K562 (cell line): ENCODE results near the gene ARHGAP12. TPM values are rescaled to one million over a fixed set of nuclear protein-coding genes. Genes with fewer than 3 reads are reported as not detected.

Experiments used
- ATAC-seq: fragments of 200-7000 bp; cut with Tn5 transposase; 3 replicates; pipeline ENCODE4 v1.9.1; 2020; ENCODE audit warnings: moderate library complexity
- BruUV-seq: library from RNA; stranded (reverse); fragments of 400-500 nt; replicated peaks from 2 replicates; lab custom pipeline; 2021; lab: Mats Ljungman, UMichigan
- CTCF ChIA-PET: fragments of 300-600 bp; formaldehyde crosslinking; extraction: SDS; loops from one replicate; lab custom pipeline; 2021; ENCODE audit warnings: low intra/inter-chr PET ratio; lab: Yijun Ruan, JAX
- POLR2A ChIA-PET: fragments of 300-600, 350-650 bp; sonication (Branson Sonifier 250); formaldehyde crosslinking; extraction: SDS; loops from one replicate; lab custom pipeline; 2021; ENCODE audit warnings: antibody characterized with exemption, inconsistent platforms; lab: Yijun Ruan, JAX
- DNase-seq, 4 experiments: peaks; one replicate each; pipeline versions ENCODE4 v3.0.0 to v3.0.0-alpha.2; 2011 to 2018; ENCODE audit warnings: low spot score in 3 of 4, mixed read lengths in 3 of 4; ENCODE audit errors: extremely low read depth in 1 of 4
- FAIRE-seq: peaks from 2 replicates; lab custom pipeline; 2011; peaks lifted over from hg19 to GRCh38; lab: Jason Lieb, UNC
- H2AFZ ChIP-seq: 2 replicates; pipeline ENCODE4 v1.6.0; 2011; ENCODE audit warnings: low read depth, low read length, control low read depth, inconsistent platforms
- H3K27ac ChIP-seq: fragments of 200-600 bp; 3 replicates; pipeline ENCODE4 v1.8.0; 2011; ENCODE audit warnings: low read depth, mild to moderate bottlenecking, control low read depth, inconsistent platforms, low read length, moderate library complexity, mixed read lengths; ENCODE audit errors: extremely low read depth
- H3K27me3 ChIP-seq, 2 experiments: fragments of 300-600 bp in 1 of 2; 2 replicates in 1 of 2; 3 replicates in 1 of 2; pipeline versions ENCODE4 v1.6.0 to v1.8.0; 2011; ENCODE audit warnings: inconsistent platforms in 2 of 2, low read length in 2 of 2, mild to moderate bottlenecking in 1 of 2, mixed read lengths in 1 of 2, moderate library complexity in 1 of 2; ENCODE audit not compliant: control insufficient read depth in 2 of 2, insufficient read depth in 2 of 2
- H3K36me3 ChIP-seq: fragments of 300-600 bp; 3 replicates; pipeline ENCODE4 v1.8.0; 2011; ENCODE audit warnings: mild to moderate bottlenecking, low read length, inconsistent platforms; ENCODE audit not compliant: control insufficient read depth, insufficient read depth
- H3K4me1 ChIP-seq, 2 experiments: fragments of 200-600 bp in 1 of 2; replicated peaks in 1 of 2; 2 replicates in 1 of 2; 3 replicates in 1 of 2; pipeline versions ENCODE4 v1.5.1 to v1.8.0; 2011; ENCODE audit warnings: inconsistent platforms in 2 of 2, low read length in 2 of 2, mild to moderate bottlenecking in 1 of 2, mixed read lengths in 1 of 2, moderate library complexity in 1 of 2; ENCODE audit not compliant: control insufficient read depth in 2 of 2, insufficient read depth in 2 of 2
- H3K4me2 ChIP-seq: 2 replicates; pipeline ENCODE4 v1.6.1; 2011; ENCODE audit warnings: low read length, control low read depth, inconsistent platforms, mixed read lengths; ENCODE audit not compliant: insufficient read depth
- H3K4me3 ChIP-seq: fragments of 200-600 bp; sonication (generic), shearing (Covaris generic); 2 replicates; pipeline ENCODE4 v1.5.1; 2016; ENCODE audit warnings: control low read depth, inconsistent platforms
- H3K79me2 ChIP-seq: fragments of 200-600 bp; 3 replicates; pipeline ENCODE4 v1.8.0; 2011; ENCODE audit warnings: low read length, inconsistent platforms; ENCODE audit not compliant: control insufficient read depth, insufficient read depth
- H3K9ac ChIP-seq, 2 experiments: 2 replicates each; pipeline versions ENCODE4 v1.6.0 to v1.6.1; 2011; ENCODE audit warnings: low read depth in 2 of 2, low read length in 2 of 2, control low read depth in 1 of 2, inconsistent platforms in 1 of 2, mild to moderate bottlenecking in 1 of 2, mixed read lengths in 1 of 2; ENCODE audit not compliant: insufficient read depth in 1 of 2
- H3K9me1 ChIP-seq: one replicate; pipeline ENCODE4 v1.6.0; 2011; ENCODE audit warnings: inconsistent platforms, mild to moderate bottlenecking, low read length, moderate library complexity; ENCODE audit not compliant: control insufficient read depth, insufficient read depth
- H3K9me3 ChIP-seq: replicated peaks from 2 replicates; pipeline ENCODE4 v1.5.1; 2011; ENCODE audit warnings: low read depth, low read length, inconsistent platforms; ENCODE audit not compliant: control insufficient read depth, insufficient read depth
- H4K20me1 ChIP-seq: replicated peaks from 2 replicates; pipeline ENCODE4 v1.6.1; 2011; ENCODE audit warnings: low read length, inconsistent platforms, mixed read lengths; ENCODE audit not compliant: control insufficient read depth, insufficient read depth
- CBX3 ChIP-seq, 2 experiments: IDR thresholded peaks; 1 replicate in 1 of 2; 2 replicates in 1 of 2; pipeline ENCODE4 v1.6.1; 2012; ENCODE audit warnings: inconsistent platforms in 2 of 2, low read length in 2 of 2, borderline replicate concordance in 1 of 2, control low read depth in 1 of 2
- HIVEP1 ChIP-seq: fragments of 250-450 bp; sonication (Bioruptor Pico); IDR thresholded peaks from 2 replicates; pipeline ENCODE4 v1.4.0; 2020; ENCODE audit warnings: mild to moderate bottlenecking
- KAT8 ChIP-seq: fragments of 450-650 bp; IDR thresholded peaks from 2 replicates; pipeline ENCODE4 v1.6.1; 2016; ENCODE audit warnings: low read depth, mild to moderate bottlenecking
- MCM3 ChIP-seq: fragments of 450-650 bp; IDR thresholded peaks from 2 replicates; pipeline ENCODE4 v1.6.1; 2016
- NR3C1 ChIP-seq: sonication (generic); formaldehyde crosslinking; IDR thresholded peaks from 2 replicates; pipeline ENCODE4 v1.8.1; 2022; ENCODE audit warnings: missing genetic modification reagents
- PRMT5 ChIP-seq: sonication (generic); formaldehyde crosslinking; IDR thresholded peaks from 2 replicates; pipeline ENCODE4 v1.5.0; 2020; ENCODE audit warnings: missing genetic modification reagents
- TRIM24 ChIP-seq, 2 experiments: fragments of 450-650 bp; IDR thresholded peaks; 2 replicates each; pipeline ENCODE4 v1.6.1; 2016
- ZFP36 ChIP-seq: fragments of 150-350 bp; IDR thresholded peaks from 2 replicates; pipeline ENCODE4 v1.6.1; 2018; ENCODE audit warnings: low read length, low read depth; ENCODE audit not compliant: partially characterized antibody
- WGBS: fragments of 100-300 bp; shearing (Covaris generic); methylation state at CpG from one replicate; pipeline ENCODE4 v1.1.6; 2016; ENCODE audit warnings: low coverage, mixed read lengths; ENCODE audit not compliant: insufficient coverage; ENCODE audit errors: missing lambda C conversion rate; 5-methylcytosine and 5-hydroxymethylcytosine counted together
- in situ Hi-C: fragments of 300-500 bp; cut with MboI; formaldehyde crosslinking; loops from 4 replicates; pipeline ENCODE4 v1.15.0; 2018; ENCODE audit warnings: inconsistent platforms, mixed read lengths
- intact Hi-C: fragments of 100-400 bp; cut with micrococcal nuclease; formaldehyde crosslinking; loops from 2 replicates; pipeline ENCODE4 v1.14.2; 2022
- polyA plus RNA-seq, 8 experiments: library from polyadenylated mRNA; depleted of rRNA in 4 of 8; stranded (reverse) in 5 of 8; unstranded in 3 of 8; fragments of >200 nt; fragmentation: Nextera tagmentation in 2 of 8; fragmentation: Illumina TruSeq in 1 of 8; extraction: Ambion mirVana in 2 of 8; extraction: Trizol in 1 of 8; gene quantifications; 2 replicates each; pipeline versions ENCODE4 v1.2.1 to v1.2.3, GENCODE V29; 2011 to 2014; ENCODE audit warnings: inconsistent platforms in 1 of 8, missing spikeins in 1 of 8
- total RNA-seq, 7 experiments: library from RNA; depleted of rRNA in 6 of 7; stranded (reverse); fragments of >200 nt in 6 of 7; fragmentation: Illumina TruSeq in 2 of 7; extraction: Trizol in 2 of 7; gene quantifications; 2 replicates each; pipeline versions ENCODE4 v1.2.1 to v1.2.3, GENCODE V29; 2011 to 2021; ENCODE audit warnings: low replicate concordance in 1 of 7
- TF ChIP-seq, protein P1 (sequence below): fragments of 250-450 bp; sonication (Bioruptor Pico); IDR thresholded peaks from 2 replicates; pipeline ENCODE4 v1.5.0; 2021; ENCODE audit warnings: mild to moderate bottlenecking, moderate library complexity
- TF ChIP-seq, protein P2 (sequence below): IDR thresholded peaks from 3 replicates; pipeline ENCODE4 v1.6.1; 2011; ENCODE audit warnings: borderline replicate concordance, mild to moderate bottlenecking, moderate library complexity; ENCODE audit not compliant: insufficient read length; ENCODE audit errors: extremely low read depth
- TF ChIP-seq, protein P3 (sequence below): fragments of 450-650 bp; IDR thresholded peaks from 2 replicates; pipeline ENCODE4 v1.6.1; 2018; ENCODE audit warnings: mild to moderate bottlenecking, low read depth; ENCODE audit not compliant: partially characterized antibody
- TF ChIP-seq, protein P4 (sequence below): fragments of 250-450 bp; sonication (Bioruptor Pico); IDR thresholded peaks from 2 replicates; pipeline ENCODE4 v1.4.0; 2020; ENCODE audit warnings: mild to moderate bottlenecking

Gene ARHGAP12
- total and polyA plus RNA-seq, 9 of the 15 experiments (the other 6 are each of a cell fraction or from before 2014, with no cell fraction given) = 4.4 to 18.7 (median 10.1) TPM

DNA sequence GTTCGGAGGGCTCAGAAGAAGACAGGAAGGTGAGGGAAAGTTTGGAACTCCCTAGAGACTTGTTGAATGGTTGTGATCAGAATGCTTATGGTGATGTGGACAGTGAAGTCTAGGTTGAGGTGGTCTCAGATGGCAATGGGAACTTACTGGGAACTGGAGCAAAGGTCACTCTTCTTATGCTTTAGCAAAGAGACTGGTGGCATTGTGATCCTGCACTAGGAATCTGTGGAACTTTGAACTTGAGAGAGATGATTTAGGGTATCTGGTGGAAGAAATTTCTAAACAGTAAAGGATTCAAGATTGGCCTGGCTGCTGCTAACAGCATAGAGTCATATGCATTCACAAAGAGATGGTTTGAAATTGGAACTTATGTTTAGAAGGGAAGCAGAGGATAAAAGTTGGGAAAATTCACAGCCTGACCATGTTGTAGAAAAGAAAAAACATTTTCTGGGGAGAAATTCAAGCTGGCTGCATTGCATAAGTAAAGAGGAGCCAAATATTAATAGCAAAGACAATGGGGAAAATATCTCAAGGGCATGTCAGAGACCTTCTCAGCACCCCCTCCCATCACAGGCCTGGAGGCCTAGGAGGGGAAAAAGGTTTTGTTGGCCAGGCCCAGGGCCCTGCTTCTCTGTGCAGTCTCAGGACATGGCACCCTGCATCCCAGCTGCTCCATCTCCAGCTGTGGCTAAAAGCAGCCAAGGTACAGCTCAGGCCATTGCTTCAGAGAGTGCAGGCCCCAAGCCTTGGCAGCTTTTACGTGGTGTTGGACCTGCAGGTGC lies 26.0 kb upstream of the ARHGAP12 start:
- H3K36me3 ChIP-seq = no peaks in the 10 kb centered on the region
- H3K9me3 ChIP-seq = peaks cover 10% of the 10 kb centered on the region
- no peaks in the 10 kb centered on the region for H3K9me1 ChIP-seq
- H3K79me2 ChIP-seq = no peaks in the 10 kb centered on the region
- FAIRE-seq = no peak
- no peak for ATAC-seq
- peaks cover 9 to 21% of the 10 kb centered on the region in 2 experiments; a peak in 3 of 5 replicates for H3K4me1 ChIP-seq
- H3K4me2 ChIP-seq = no peak overlapping the region
- H3K27ac ChIP-seq = no peak overlapping the region
- BruUV-seq = no TSS peak
- H3K4me3 ChIP-seq = no peak overlapping the region
- 46% methylated on average over 2 of the region's 2 CpGs for WGBS
- ChIA-PET POLR2A (no interaction called here), CTCF (no interaction called here)
- H3K9ac ChIP-seq = no peak overlapping the region
- no peak overlapping the region for H2AFZ ChIP-seq
- intact Hi-C loops = no loop called here
- in situ Hi-C loops = no loop called here
- DNase-seq = no peak
- no peaks in the 10 kb centered on the region for H4K20me1 ChIP-seq
- no peaks in the 10 kb centered on the region for H3K27me3 ChIP-seq
- TF ChIP-seq ZFP36 (peak; percentile 66), NR3C1 (CRISPR knock-in tag) (no peak), MCM3 (no peak), PRMT5 (no peak), TRIM24 (IDR thresholded peaks at IDR 0.05) (peak in 1 of 2 experiments; percentile 29; a peak in 1 of 4 replicates), HIVEP1 (CRISPR knock-in tag) (no peak), KAT8 (no peak), CBX3 (IDR thresholded peaks at IDR 0.05; ENCODE audit: borderline replicate concordance in 1 of 2, low read length in 2 of 2) (peak in 1 of 2 experiments; percentile 45; a peak in 1 of 3 replicates)
- TF ChIP-seq, protein P1, sequence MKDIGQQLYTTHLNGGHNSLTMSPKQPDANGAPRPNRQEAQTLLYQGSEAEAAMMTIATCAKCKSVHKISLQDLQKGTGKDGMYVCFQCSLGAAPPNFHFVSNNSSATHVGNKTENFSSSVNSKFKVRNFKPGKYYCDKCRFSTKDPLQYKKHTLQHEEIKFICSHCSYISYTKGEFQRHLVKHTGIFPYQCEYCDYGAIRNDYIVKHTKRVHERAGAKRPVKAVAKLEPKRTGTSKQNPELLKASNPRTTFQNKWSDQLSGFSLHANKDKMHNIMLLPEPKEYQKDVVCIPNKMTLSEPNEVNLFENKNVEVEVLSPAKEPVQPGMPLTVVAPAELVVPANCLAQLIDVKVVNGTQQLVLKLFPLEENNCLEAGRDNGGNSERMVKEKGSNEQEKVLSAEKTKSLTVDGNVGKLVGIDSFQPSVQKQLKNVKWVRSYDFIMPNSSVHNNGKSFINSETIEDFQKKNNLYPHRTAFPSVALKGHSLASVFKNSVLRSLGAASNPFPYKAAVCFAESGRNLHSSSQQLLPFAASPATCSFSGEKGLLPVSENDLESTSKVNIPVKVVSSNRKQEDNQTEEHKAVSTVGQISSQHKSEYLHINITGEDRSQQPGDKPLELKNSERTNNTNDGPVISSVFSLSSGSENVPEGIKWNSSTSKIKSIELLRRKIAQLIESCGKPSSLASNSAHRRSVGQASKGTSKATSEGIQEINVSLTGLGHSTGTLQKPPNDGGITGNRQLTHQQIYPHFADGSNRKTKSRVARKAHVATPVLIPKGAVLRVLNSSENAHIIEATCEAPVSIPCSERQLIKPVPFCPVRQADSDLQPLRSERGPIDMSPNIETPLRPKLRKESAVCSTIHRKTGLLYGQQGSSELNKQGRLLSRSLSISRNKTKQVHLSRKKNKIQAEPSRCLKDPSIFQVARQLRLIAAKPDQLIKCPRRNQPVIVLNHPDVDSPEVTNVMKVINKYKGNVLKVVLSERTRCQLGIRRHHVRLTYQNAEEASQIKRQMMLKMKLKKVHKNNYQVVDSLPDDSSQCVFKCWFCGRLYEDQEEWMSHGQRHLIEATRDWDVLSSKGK (CRISPR knock-in tag) = no peak
- TF ChIP-seq, protein P2, sequence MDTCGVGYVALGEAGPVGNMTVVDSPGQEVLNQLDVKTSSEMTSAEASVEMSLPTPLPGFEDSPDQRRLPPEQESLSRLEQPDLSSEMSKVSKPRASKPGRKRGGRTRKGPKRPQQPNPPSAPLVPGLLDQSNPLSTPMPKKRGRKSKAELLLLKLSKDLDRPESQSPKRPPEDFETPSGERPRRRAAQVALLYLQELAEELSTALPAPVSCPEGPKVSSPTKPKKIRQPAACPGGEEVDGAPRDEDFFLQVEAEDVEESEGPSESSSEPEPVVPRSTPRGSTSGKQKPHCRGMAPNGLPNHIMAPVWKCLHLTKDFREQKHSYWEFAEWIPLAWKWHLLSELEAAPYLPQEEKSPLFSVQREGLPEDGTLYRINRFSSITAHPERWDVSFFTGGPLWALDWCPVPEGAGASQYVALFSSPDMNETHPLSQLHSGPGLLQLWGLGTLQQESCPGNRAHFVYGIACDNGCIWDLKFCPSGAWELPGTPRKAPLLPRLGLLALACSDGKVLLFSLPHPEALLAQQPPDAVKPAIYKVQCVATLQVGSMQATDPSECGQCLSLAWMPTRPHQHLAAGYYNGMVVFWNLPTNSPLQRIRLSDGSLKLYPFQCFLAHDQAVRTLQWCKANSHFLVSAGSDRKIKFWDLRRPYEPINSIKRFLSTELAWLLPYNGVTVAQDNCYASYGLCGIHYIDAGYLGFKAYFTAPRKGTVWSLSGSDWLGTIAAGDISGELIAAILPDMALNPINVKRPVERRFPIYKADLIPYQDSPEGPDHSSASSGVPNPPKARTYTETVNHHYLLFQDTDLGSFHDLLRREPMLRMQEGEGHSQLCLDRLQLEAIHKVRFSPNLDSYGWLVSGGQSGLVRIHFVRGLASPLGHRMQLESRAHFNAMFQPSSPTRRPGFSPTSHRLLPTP = no peak
- TF ChIP-seq, protein P3, sequence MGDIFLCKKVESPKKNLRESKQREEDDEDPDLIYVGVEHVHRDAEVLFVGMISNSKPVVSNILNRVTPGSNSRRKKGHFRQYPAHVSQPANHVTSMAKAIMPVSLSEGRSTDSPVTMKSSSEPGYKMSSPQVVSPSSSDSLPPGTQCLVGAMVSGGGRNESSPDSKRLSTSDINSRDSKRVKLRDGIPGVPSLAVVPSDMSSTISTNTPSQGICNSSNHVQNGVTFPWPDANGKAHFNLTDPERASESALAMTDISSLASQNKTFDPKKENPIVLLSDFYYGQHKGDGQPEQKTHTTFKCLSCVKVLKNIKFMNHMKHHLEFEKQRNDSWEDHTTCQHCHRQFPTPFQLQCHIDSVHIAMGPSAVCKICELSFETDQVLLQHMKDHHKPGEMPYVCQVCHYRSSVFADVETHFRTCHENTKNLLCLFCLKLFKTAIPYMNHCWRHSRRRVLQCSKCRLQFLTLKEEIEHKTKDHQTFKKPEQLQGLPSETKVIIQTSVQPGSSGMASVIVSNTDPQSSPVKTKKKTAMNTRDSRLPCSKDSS = peak; percentile 32
- TF ChIP-seq, protein P4, sequence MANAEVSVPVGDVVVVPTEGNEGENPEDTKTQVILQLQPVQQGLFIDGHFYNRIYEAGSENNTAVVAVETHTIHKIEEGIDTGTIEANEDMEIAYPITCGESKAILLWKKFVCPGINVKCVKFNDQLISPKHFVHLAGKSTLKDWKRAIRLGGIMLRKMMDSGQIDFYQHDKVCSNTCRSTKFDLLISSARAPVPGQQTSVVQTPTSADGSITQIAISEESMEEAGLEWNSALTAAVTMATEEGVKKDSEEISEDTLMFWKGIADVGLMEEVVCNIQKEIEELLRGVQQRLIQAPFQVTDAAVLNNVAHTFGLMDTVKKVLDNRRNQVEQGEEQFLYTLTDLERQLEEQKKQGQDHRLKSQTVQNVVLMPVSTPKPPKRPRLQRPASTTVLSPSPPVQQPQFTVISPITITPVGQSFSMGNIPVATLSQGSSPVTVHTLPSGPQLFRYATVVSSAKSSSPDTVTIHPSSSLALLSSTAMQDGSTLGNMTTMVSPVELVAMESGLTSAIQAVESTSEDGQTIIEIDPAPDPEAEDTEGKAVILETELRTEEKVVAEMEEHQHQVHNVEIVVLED (CRISPR knock-in tag) = no peak
